Body of pancreas (tissue), 4 donors: ENCODE results near the gene NUTM2G.
"Not testable (repeated sequence)": the region's sequence is repeated elsewhere in the genome, so short reads cannot be mapped to it uniquely, and the experiment has no call there.

ENCODE experiments used
- CTCF ChIP-seq, 7 experiments: fragments of 450-650 bp in 4 of 7; fragments of 200-600 bp in 3 of 7; sonication (generic) in 3 of 7; IDR thresholded peaks; one replicate each; pipeline ENCODE4 v1.5.1; 2016 to 2019; ENCODE audit warnings: antibody characterized with exemption in 7 of 7
- POLR2A ChIP-seq, 3 donors: fragments of 450-650 bp; IDR thresholded peaks; one replicate each; pipeline ENCODE4 v1.6.1; 2016; ENCODE audit warnings: antibody characterized with exemption in 3 of 3, mild to moderate bottlenecking in 2 of 3

- not testable (repeated sequence) for TF ChIP-seq CTCF, POLR2A (IDR thresholded peaks at IDR 0.05)
Observed at GRCh38 chr9:96931665-96932064, 3.0 kb downstream of the NUTM2G start.
